Stimulated activated CD4-positive, alpha-beta T cell treated with anti-CD3 and anti-CD28 coated beads, Interleukin-1b, Interleukin-23, amount 100 ng/mL, for 4 hours (primary cell): ENCODE measurements around the gene NECAB3.
"Not testable (repeated sequence)": the region's sequence is repeated elsewhere in the genome, so short reads cannot be mapped to it uniquely, and the experiment has no call there.

Experiments
- DNase-seq, 2 donors: peaks; one replicate each; pipeline ENCODE4 v3.0.0-alpha.2; 2020; ENCODE audit warnings: low read depth in 2 of 2

NECAB3 gene

GRCh38 chr20:33648396-33649004 is 25.7 kb downstream of the NECAB3 start:
- DNase-seq: no peak

- no peak for DNase-seq
These were observed 26.4 kb downstream of the NECAB3 start for GRCh38 chr20:33647603-33648395.

- not testable (repeated sequence) for DNase-seq
These were observed 27.1 kb downstream of the NECAB3 start for GRCh38 chr20:33646959-33647602.

DNA sequence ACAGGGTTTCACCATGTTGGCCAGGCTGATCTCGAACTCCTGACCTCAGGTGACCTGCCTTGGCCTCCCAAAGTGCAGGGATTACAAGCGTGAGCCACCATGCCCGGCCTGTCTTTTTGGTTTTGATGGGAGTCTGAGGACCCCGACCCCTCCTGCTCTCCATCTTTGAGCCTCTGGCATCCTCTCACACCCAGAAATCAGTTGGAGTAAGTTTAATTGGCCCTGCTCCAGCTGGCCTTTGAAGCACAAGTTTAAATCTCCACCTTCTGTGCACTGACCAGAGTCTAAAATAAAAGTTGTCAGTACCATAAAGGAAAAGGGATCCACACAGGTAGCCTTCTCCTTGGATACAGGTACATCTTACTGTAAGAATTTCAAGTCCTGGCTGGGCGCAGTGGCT is 28.0 kb downstream of the NECAB3 start:
- no peak for DNase-seq

DNA sequence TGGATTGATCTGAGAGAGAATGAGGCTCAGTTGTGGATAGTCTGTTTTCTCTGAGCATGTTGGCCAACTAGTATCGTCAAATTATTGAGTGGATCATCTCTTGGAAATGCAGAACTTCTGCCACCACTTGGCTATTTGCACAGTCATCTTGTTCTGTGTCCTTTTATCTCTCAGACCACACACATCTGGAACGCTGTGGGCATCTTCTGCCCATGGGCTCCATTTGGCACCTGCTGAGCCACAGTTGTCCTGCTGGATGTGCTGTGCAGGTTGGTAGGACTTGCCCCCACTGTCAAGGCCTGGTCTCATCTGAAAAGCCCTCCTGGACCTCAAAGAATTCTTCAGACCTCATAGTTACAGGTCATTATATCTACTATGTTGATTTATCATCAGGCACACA is 28.8 kb downstream of the NECAB3 start:
- DNase-seq: no peak

DNA sequence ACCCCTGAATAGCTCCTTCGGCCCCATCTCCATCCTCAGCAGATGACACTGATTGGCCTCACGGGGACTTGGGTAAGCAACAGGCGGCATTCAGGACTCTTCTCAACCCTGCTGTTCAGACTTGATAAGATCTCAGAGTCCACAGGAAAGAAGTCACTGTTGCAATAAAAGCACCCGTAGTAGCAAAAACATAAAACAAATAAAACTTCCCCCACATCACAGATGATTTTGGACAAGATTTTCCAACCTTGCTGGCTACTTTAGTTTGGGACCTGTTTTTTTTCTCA is 29.2 kb downstream of the NECAB3 start:
- no peak for DNase-seq

DNA sequence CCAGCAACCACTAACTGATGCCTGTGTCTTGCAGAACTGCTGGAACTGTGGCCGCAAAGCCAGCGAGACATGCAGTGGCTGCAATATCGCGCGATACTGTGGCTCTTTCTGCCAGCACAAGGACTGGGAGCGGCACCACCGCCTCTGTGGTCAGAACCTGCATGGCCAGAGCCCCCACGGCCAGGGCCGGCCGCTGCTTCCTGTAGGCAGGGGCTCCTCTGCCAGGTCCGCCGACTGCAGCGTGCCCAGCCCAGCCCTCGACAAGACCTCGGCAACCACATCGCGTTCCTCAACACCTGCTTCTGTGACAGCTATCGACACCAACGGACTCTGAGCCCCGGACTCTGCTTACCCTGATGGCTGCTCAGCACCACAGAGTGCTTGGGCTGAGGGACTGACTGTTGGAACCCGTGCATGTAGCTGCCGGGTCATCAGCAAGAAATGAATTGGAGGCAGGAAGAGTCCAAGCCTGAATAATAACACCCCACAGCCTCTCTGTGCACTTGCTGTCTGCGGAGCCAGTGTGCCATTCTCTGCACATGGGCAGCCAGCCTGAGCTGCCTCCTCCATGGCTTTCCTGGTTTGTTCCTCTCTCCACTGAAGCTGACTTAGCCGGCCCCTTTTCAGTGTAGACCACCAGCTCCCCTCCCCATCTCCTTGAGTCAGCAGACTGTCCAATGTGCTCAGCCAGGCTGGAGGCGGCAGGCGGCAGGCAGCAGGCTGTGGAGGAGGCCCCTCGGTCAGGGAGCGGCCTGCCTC is 29.7 kb downstream of the NECAB3 start:
- no peak for DNase-seq

DNA sequence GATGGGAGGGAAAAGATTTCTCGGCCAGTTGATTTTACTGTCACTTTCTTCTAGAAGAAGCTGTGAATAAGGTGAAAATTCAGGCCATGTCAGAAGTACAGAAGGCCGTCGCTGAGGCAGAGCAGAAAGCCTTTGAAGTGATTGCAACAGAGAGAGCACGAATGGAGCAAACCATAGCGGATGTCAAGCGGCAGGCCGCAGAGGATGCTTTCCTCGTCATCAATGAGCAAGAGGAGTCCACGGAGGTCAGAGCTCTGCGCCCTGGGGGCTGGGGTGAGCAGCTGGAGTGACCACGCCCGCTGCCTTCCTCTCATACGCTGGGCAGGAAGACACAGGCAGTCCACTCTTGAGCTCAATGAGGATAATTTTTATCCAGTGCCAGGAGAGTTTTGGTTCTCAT is 33.9 kb downstream of the NECAB3 start:
- DNase-seq: no peak

GRCh38 chr20:33636776-33637175 is 37.5 kb downstream of the NECAB3 start:
- DNase-seq: no peak

DNA sequence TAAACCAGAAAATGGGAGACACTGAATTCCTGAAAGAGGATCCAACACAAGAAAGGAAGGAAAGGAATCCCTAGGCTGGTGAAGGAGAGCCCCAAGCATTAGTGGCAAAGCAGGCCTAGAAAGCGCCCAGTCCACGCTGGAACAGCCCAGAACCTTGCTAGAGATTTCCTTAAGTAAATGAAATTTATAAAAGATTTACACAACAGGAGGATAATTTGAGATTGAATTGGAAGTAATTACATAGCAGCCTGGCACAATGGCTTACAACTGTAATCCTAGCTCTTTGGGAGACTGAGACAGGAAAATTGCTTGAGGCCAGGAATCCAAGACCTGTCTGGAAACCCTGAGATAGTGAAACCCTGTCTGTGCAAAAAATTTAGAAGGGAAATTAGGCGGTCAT is 38.9 kb downstream of the NECAB3 start:
- no peak for DNase-seq

GRCh38 chr20:33631910-33632309 is 42.3 kb downstream of the NECAB3 start:
- DNase-seq: not testable (repeated sequence)

- DNase-seq: no peak
These were observed 43.7 kb downstream of the NECAB3 start for GRCh38 chr20:33630507-33630906.

- no peak for DNase-seq
These were observed 44.2 kb downstream of the NECAB3 start for GRCh38 chr20:33629979-33630378.

DNA sequence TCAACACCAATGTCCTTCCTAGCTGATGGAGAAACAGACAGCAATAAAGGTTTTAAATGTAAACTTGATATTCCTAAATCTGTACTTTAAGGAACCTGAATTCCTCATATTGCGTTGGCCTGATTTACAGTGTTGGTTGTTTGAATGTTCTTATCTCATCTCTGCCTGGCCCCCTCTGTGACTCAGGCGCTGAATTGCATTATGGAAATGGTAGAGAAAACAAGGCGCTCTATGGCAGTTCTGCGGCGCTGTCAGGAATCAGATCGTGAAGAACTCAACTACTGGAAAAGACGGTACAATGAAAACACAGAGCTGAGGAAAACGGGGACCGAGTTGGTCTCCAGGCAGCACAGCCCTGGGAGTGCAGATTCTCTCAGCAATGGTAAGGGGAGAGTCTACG is 44.7 kb downstream of the NECAB3 start:
- no peak for DNase-seq

- no peak for DNase-seq
These were observed 46.5 kb downstream of the NECAB3 start for GRCh38 chr20:33627577-33628216.

- DNase-seq: no peak
These were observed 48.0 kb downstream of the NECAB3 start for GRCh38 chr20:33626190-33626589.

GRCh38 chr20:33624399-33624798 is 49.8 kb downstream of the NECAB3 start:
- no peak for DNase-seq

DNA sequence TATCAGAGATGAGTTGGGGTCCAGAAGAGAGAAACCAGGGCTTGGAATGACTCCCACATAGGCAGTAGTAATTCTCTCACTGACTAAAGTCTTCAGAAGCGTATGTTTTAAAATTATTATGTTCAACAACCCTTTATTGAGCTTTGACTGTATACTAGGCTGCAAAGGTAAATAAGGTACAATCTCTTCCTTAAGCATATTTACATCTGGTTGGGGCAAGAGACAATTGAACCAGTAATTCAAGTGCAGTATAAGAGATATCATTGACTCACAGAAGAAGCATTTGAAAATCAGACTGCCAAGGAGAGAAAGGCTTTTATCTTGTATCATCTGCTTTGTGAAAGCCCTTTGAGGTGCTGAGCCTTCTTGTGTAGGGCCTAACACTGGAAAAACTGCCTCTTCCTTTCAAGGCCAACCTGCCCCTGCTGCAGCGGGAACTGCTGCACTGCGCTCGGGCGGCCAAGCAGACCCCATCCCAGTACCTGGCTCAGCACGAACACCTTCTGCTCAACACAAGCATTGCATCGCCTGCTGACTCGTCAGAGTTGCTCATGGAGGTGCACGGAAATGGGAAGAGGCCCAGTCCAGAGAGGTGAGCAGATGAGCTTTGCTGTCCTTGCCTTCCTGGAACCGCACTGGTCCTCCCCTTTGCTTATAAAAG is 51.4 kb downstream of the NECAB3 start:
- DNase-seq: no peak

- no peak for DNase-seq
These were observed 52.4 kb downstream of the NECAB3 start for GRCh38 chr20:33621717-33622400.

DNA sequence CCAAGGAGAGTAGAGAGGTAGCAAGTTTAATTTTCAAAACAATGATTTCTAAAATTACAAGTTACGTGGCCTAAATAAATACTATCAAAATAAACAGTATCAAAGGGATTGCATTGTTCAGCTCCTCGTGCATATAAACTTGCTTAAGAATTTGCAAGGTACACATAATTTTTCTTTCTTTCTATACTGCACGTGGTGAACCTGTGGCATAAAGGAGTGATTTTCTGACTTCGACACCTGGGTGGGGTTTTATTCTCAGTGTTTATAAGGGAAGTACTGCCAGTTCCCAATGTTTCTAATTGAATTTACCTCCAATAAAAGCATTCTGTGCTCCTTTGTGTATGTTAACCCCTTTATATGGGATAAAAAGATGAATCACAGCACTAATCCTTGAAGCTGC is 62.2 kb downstream of the NECAB3 start:
- no peak for DNase-seq

DNA sequence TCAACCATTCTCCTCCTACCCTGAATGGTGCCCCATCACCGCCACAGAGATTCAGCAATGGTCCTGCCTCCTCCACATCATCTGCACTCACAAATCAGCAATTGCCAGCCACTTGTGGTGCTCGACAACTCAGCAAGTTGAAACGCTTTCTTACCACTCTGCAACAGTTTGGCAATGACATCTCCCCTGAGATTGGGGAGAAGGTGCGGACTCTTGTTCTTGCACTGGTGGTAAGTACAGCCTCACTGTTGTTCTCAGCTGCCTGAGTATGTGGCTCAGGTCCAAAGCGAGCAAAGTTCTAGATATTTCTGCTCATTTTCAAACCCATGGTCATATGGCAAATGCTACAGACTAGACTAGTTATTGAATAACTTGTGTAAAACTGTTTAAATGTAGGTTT is 63.1 kb downstream of the NECAB3 start:
- no peak for DNase-seq
